ENCODE results near the gene NPTXR. TPM values are rescaled to one million over a fixed set of nuclear protein-coding genes. Genes with fewer than 3 reads are reported as not detected.
A peak's percentile ranks its signal among the peaks of the same experiment; 100 is the strongest.

Gene NPTXR
- polyA plus RNA-seq, 3 donors = 0.04 TPM; not detected in 2

DNA sequence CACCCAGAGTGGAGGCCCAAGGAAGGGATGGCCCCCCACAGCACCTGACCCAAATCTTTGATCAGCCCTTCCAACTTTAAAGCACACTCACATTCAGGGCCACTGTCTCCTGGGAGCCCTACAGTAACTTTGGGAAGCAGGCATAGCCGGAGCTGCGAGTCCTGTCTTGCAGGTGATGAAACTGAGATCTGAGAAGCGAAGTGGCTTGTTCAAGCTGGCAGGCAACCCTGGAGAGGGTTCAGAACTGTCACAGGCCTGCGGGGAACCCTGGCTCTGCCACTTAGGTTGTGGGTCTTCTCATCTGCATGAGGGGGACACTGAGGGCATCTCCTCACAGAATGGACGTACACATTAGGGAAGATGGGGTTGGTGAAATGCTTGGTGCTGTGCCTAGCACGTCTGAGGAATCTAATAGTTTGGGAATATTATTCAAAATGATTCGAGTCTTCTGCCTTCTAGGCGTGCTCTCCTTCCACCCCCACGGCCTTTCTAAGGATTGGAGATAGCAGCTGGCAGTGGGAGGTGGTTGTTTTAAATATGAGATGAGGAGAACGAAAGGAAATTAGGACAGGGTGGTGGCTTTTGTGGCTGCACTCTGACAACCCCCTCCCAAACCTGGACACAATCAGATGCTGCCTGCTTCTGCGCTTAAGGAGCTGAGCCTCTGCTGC, 69.2 kb downstream of the NPTXR start:
- Histone ChIP-seq H3K4me1 (ENCODE audit: control insufficient read depth in 1 of 2, insufficient read depth in 2 of 2, low read length in 2 of 2) (no peaks in the 10 kb centered on the region), H3K4me2 (replicated peaks; ENCODE audit: extremely low read depth, low read length, poor library complexity, severe bottlenecking) (no peak overlapping the region), H3K36me3 (replicated peaks in 1 of 2; ENCODE audit: control insufficient read depth in 1 of 2, insufficient read depth in 2 of 2, low read length in 2 of 2) (peaks cover 3 to 7% of the 10 kb centered on the region in 2 donors), H3K9me3 (replicated peaks in 1 of 2; ENCODE audit: control insufficient read depth in 1 of 2, insufficient read depth in 1 of 2, low read length in 2 of 2) (no peaks in the 10 kb centered on the region), H3K27me3 (ENCODE audit: control insufficient read depth in 2 of 2, insufficient read depth in 2 of 2, low read length in 2 of 2) (no peaks in the 10 kb centered on the region), H2AFZ (ENCODE audit: insufficient read depth, low read depth, low read length, poor library complexity, severe bottlenecking) (no peak overlapping the region), H3K4me3 (replicated peaks in 1 of 3; ENCODE audit: low read depth in 2 of 3, low read length in 3 of 3) (no peak overlapping the region), H3K79me2 (ENCODE audit: insufficient read depth, low read length) (no peaks in the 10 kb centered on the region), H3K27ac (ENCODE audit: low read depth in 1 of 2, low read length in 2 of 2) (no peak overlapping the region), H4K20me1 (ENCODE audit: insufficient read depth, low read length) (no peaks in the 10 kb centered on the region), H3K9ac (ENCODE audit: insufficient read depth, low read length, poor library complexity, severe bottlenecking) (no peak overlapping the region)
- Mint-ChIP-seq H3K4me3 (no peak overlapping the region), H3K36me3 (peaks cover 9 to 10% of the 10 kb centered on the region in 2 donors), H3K27me3 (ENCODE audit: low read depth in 3 of 3) (peaks cover 0 to 2% (median 0%) of the 10 kb centered on the region in 3 donors), H3K4me1 (no peaks in the 10 kb centered on the region), H3K9me3 (peaks cover 0 to 3% (median 0%) of the 10 kb centered on the region in 7 donors), H3K27ac (peak overlapping the region in 1 of 7 donors; percentile 32)
- intact Hi-C loops (cut with micrococcal nuclease) = no loop called here
- WGBS (ENCODE audit: insufficient coverage) = 85% methylated on average over 7 of the region's 11 CpGs
- no peak for DNase-seq
- no peak for TF ChIP-seq CTCF (IDR thresholded peaks at IDR 0.05)

GRCh38 chr22:38773363-38773946, 70.4 kb downstream of the NPTXR start:
- H3K79me2 ChIP-seq (ENCODE audit: insufficient read depth, low read length) = no peaks in the 10 kb centered on the region
- no peaks in the 10 kb centered on the region for H3K9me3 ChIP-seq (replicated peaks in 1 of 2; ENCODE audit: control insufficient read depth in 1 of 2, insufficient read depth in 1 of 2, low read length in 2 of 2)
- no peak overlapping the region for H2AFZ ChIP-seq (ENCODE audit: insufficient read depth, low read depth, low read length, poor library complexity, severe bottlenecking)
- no peak overlapping the region for H3K27ac ChIP-seq (ENCODE audit: low read depth in 1 of 2, low read length in 2 of 2)
- no peak for TF ChIP-seq CTCF (IDR thresholded peaks at IDR 0.05)
- intact Hi-C loops (cut with micrococcal nuclease) = no loop called here
- Mint-ChIP-seq H3K27me3 (ENCODE audit: low read depth in 3 of 3) (peaks cover 0 to 1% (median 0%) of the 10 kb centered on the region in 3 donors), H3K4me1 (peaks cover 4% of the 10 kb centered on the region), H3K4me3 (no peak overlapping the region), H3K36me3 (peaks cover 2 to 3% of the 10 kb centered on the region in 2 donors), H3K27ac (no peak overlapping the region), H3K9me3 (peaks cover 0 to 3% (median 0%) of the 10 kb centered on the region in 7 donors)
- H3K27me3 ChIP-seq (ENCODE audit: control insufficient read depth in 2 of 2, insufficient read depth in 2 of 2, low read length in 2 of 2) = no peaks in the 10 kb centered on the region
- WGBS (ENCODE audit: insufficient coverage) = 96% methylated on average over 2 of the region's 4 CpGs
- no peak overlapping the region for H3K9ac ChIP-seq (ENCODE audit: insufficient read depth, low read length, poor library complexity, severe bottlenecking)
- no peak overlapping the region for H3K4me2 ChIP-seq (replicated peaks; ENCODE audit: extremely low read depth, low read length, poor library complexity, severe bottlenecking)
- no peaks in the 10 kb centered on the region for H3K4me1 ChIP-seq (ENCODE audit: control insufficient read depth in 1 of 2, insufficient read depth in 2 of 2, low read length in 2 of 2)
- H3K4me3 ChIP-seq (replicated peaks in 1 of 3; ENCODE audit: low read depth in 2 of 3, low read length in 3 of 3) = no peak overlapping the region
- DNase-seq = no peak
- no peaks in the 10 kb centered on the region for H3K36me3 ChIP-seq (replicated peaks in 1 of 2; ENCODE audit: control insufficient read depth in 1 of 2, insufficient read depth in 2 of 2, low read length in 2 of 2)
- H4K20me1 ChIP-seq (ENCODE audit: insufficient read depth, low read length) = no peaks in the 10 kb centered on the region
